ENCODE measurements around the gene HIVEP3.

HIVEP3 gene

DNA sequence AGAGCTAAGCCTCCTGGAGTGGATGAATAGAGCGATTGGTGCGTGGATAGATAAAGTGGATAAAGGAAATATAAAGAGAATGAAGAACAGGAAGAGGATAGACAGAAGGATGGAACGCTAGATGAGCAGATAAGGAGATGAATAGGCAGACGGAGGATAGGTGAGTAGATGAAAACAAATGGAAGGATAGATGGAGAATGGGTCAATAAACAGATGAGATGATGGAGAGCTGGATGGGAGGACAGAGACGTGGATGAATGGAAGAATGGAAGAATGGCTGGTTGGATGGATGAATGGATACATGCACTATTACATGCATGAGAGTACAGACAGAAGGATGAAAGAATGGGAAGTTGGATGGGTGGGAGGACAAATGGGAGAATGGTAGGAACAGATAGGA, 399.1 kb downstream of the HIVEP3 start:
- Histone ChIP-seq H2BK5ac (ENCODE audit: low read length) (no peak overlapping the region), H2BK120ac (ENCODE audit: low read depth, low read length) (no peak overlapping the region), H3K9ac (ENCODE audit: low read length) (no peak overlapping the region), H4K8ac (ENCODE audit: low read depth, low read length) (no peak overlapping the region), H3K36me3 (ENCODE audit: control insufficient read depth, insufficient read depth, low read length) (no peaks in the 10 kb centered on the region), H3K56ac (ENCODE audit: low read length) (no peak overlapping the region), H3K79me2 (ENCODE audit: control insufficient read depth, insufficient read depth, low read length) (no peaks in the 10 kb centered on the region), H2AK5ac (ENCODE audit: low read length) (no peak overlapping the region), H3K27me3 (ENCODE audit: insufficient read depth, low read length, poor library complexity) (no peaks in the 10 kb centered on the region), H3K4me1 (ENCODE audit: control insufficient read depth, low read depth, low read length) (peaks cover 9% of the 10 kb centered on the region), H3K79me1 (ENCODE audit: low read length) (no peaks in the 10 kb centered on the region), H3K23ac (ENCODE audit: low read length) (no peak overlapping the region), H2BK15ac (replicated peaks; ENCODE audit: low read depth) (no peak overlapping the region), H3K27ac (ENCODE audit: low read depth, low read length) (no peak overlapping the region), H4K5ac (ENCODE audit: low read length) (no peak overlapping the region), H3K4me3 (ENCODE audit: low read length) (no peak overlapping the region), H3K18ac (ENCODE audit: low read length) (no peak overlapping the region), H3K4me2 (ENCODE audit: low read length) (no peak overlapping the region), H3K4ac (ENCODE audit: low read depth, low read length) (no peak overlapping the region)
- WGBS (ENCODE audit: extremely low coverage, insufficient coverage, low lambda C conversion rate): 100% methylated on average over 3 of the region's 5 CpGs
- no peak for DNase-seq

DNA sequence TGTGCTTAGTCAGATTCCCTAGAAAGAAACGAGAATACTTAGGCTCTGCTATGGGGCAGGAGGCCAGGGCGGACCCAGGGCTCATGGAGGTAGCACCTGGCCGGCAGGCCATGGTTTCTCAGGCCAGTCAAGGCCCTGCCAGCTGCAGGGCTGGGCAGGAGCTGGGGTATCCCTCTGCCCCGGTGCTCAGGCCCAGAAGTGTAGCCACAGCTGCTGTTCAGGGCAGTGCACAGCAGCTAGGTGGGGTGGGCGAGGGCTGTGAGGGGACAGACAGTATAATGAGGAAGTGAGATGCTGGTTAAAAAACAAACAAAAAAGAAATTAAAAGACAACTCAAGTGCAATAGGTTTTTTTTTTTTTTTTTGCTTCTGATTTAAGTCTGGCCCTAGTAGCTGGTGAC, 400.3 kb downstream of the HIVEP3 start:
- H3K27me3 ChIP-seq (ENCODE audit: insufficient read depth, low read length, poor library complexity): no peaks in the 10 kb centered on the region
- WGBS (ENCODE audit: extremely low coverage, insufficient coverage, low lambda C conversion rate): no CpG with 5 or more reads among the region's 5 CpGs
- H3K56ac ChIP-seq (ENCODE audit: low read length): no peak overlapping the region
- no peak overlapping the region for H3K27ac ChIP-seq (ENCODE audit: low read depth, low read length)
- H3K79me2 ChIP-seq (ENCODE audit: control insufficient read depth, insufficient read depth, low read length): no peaks in the 10 kb centered on the region
- no peaks in the 10 kb centered on the region for H3K79me1 ChIP-seq (ENCODE audit: low read length)
- no peak overlapping the region for H3K23ac ChIP-seq (ENCODE audit: low read length)
- no peak overlapping the region for H2AK5ac ChIP-seq (ENCODE audit: low read length)
- H4K8ac ChIP-seq (ENCODE audit: low read depth, low read length): no peak overlapping the region
- H3K18ac ChIP-seq (ENCODE audit: low read length): no peak overlapping the region
- no peaks in the 10 kb centered on the region for H3K36me3 ChIP-seq (ENCODE audit: control insufficient read depth, insufficient read depth, low read length)
- no peak overlapping the region for H2BK5ac ChIP-seq (ENCODE audit: low read length)
- no peak overlapping the region for H3K4me2 ChIP-seq (ENCODE audit: low read length)
- H2BK15ac ChIP-seq (replicated peaks; ENCODE audit: low read depth): no peak overlapping the region
- H3K4me1 ChIP-seq (ENCODE audit: control insufficient read depth, low read depth, low read length): peaks cover 9% of the 10 kb centered on the region
- no peak for DNase-seq
- H4K5ac ChIP-seq (ENCODE audit: low read length): no peak overlapping the region
- H3K4ac ChIP-seq (ENCODE audit: low read depth, low read length): no peak overlapping the region
- no peak overlapping the region for H3K4me3 ChIP-seq (ENCODE audit: low read length)
- H3K9ac ChIP-seq (ENCODE audit: low read length): no peak overlapping the region
- H2BK120ac ChIP-seq (ENCODE audit: low read depth, low read length): no peak overlapping the region

DNA sequence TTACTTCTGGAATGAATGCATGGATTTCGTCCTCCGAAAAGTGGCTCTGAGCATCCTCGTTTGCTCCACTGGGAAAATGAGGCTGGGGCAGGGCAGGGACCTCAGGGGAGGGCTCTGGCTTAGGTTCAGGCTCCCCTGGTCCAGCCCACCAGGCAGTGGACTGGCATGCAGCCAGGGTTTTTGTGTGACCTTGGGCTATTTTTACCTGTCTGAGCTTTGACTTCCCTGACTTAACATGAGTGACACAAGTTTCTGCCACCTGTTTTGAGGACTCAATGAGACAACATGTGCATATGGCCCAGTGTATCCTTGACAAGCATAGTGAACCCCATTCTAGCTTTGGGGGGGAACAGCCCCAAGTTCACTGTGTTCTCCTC, 401.7 kb downstream of the HIVEP3 start:
- H3K27ac ChIP-seq (ENCODE audit: low read depth, low read length): no peak overlapping the region
- no peak overlapping the region for H4K5ac ChIP-seq (ENCODE audit: low read length)
- H2BK5ac ChIP-seq (ENCODE audit: low read length): no peak overlapping the region
- peaks cover 8% of the 10 kb centered on the region for H3K4me1 ChIP-seq (ENCODE audit: control insufficient read depth, low read depth, low read length)
- no peak for DNase-seq
- H3K36me3 ChIP-seq (ENCODE audit: control insufficient read depth, insufficient read depth, low read length): no peaks in the 10 kb centered on the region
- no peak overlapping the region for H3K9ac ChIP-seq (ENCODE audit: low read length)
- no peak overlapping the region for H3K56ac ChIP-seq (ENCODE audit: low read length)
- no peak overlapping the region for H3K23ac ChIP-seq (ENCODE audit: low read length)
- H3K4ac ChIP-seq (ENCODE audit: low read depth, low read length): no peak overlapping the region
- no peak overlapping the region for H2AK5ac ChIP-seq (ENCODE audit: low read length)
- no peak overlapping the region for H3K4me3 ChIP-seq (ENCODE audit: low read length)
- no peaks in the 10 kb centered on the region for H3K79me1 ChIP-seq (ENCODE audit: low read length)
- H3K18ac ChIP-seq (ENCODE audit: low read length): no peak overlapping the region
- H3K4me2 ChIP-seq (ENCODE audit: low read length): no peak overlapping the region
- H3K79me2 ChIP-seq (ENCODE audit: control insufficient read depth, insufficient read depth, low read length): no peaks in the 10 kb centered on the region
- H2BK120ac ChIP-seq (ENCODE audit: low read depth, low read length): no peak overlapping the region
- no CpG with 5 or more reads among the region's 3 CpGs for WGBS (ENCODE audit: extremely low coverage, insufficient coverage, low lambda C conversion rate)
- no peak overlapping the region for H2BK15ac ChIP-seq (replicated peaks; ENCODE audit: low read depth)
- no peaks in the 10 kb centered on the region for H3K27me3 ChIP-seq (ENCODE audit: insufficient read depth, low read length, poor library complexity)
- no peak overlapping the region for H4K8ac ChIP-seq (ENCODE audit: low read depth, low read length)

DNA sequence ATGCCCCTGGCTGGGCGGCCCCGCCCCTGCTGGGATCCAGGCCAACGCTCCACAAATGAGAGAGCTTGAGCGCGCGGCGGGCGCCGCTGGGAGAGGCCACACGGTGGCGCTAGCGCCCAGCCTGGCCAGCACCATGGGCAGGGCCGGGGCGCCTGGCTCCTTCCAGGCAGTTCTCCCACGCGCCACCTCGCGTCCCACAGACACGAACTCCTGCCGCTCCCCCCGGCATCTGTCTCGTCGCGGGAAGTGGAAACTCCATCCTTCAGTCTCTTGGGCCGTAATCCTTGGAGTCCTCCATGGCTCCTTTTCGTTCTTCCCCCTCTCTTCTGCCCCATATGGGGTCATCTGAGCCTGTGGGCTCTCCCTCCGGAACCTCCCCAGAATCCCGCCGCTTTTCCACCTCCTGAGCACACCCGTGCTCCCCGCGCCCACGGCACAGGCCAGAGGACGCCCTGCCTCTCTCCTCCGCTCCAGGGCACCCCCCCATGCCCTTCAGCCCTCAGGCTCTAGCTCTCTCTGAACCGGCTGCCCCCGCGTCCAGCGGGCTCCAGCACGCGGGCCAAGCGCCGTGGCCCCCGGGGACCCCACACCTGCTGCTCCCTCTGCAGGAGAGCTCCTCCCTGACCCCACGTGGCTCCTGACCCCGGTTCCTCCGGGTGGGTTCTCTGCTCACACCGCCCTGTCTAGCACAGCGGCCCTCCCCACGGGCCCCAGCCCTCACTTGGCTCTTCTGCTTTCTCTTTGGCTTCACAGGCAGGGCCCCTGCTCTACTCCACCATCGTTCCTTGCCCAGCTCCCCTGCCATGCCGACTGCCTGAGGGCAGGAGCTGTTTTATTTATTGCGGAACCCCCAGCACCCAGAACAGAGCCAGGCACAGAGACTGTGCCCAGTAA, 402.3 kb downstream of the HIVEP3 start:
- Histone ChIP-seq H2BK5ac (ENCODE audit: low read length) (no peak overlapping the region), H4K5ac (ENCODE audit: low read length) (no peak overlapping the region), H3K4me1 (ENCODE audit: control insufficient read depth, low read depth, low read length) (peaks cover 4% of the 10 kb centered on the region), H3K9ac (ENCODE audit: low read length) (peak overlapping the region; percentile 69), H2BK15ac (replicated peaks; ENCODE audit: low read depth) (no peak overlapping the region), H3K27ac (ENCODE audit: low read depth, low read length) (no peak overlapping the region), H3K79me2 (ENCODE audit: control insufficient read depth, insufficient read depth, low read length) (no peaks in the 10 kb centered on the region), H3K27me3 (ENCODE audit: insufficient read depth, low read length, poor library complexity) (no peaks in the 10 kb centered on the region), H3K4me2 (ENCODE audit: low read length) (peak overlapping the region; percentile 84), H3K23ac (ENCODE audit: low read length) (no peak overlapping the region), H3K4me3 (ENCODE audit: low read length) (no peak overlapping the region), H3K56ac (ENCODE audit: low read length) (peak overlapping the region; percentile 87), H3K36me3 (ENCODE audit: control insufficient read depth, insufficient read depth, low read length) (no peaks in the 10 kb centered on the region), H3K4ac (ENCODE audit: low read depth, low read length) (peak overlapping the region; percentile 28), H2AK5ac (ENCODE audit: low read length) (no peak overlapping the region), H3K18ac (ENCODE audit: low read length) (no peak overlapping the region), H2BK120ac (ENCODE audit: low read depth, low read length) (no peak overlapping the region), H4K8ac (ENCODE audit: low read depth, low read length) (no peak overlapping the region), H3K79me1 (ENCODE audit: low read length) (no peaks in the 10 kb centered on the region)
- DNase-seq: peak; percentile 89
- WGBS (ENCODE audit: extremely low coverage, insufficient coverage, low lambda C conversion rate): no CpG with 5 or more reads among the region's 53 CpGs

DNA sequence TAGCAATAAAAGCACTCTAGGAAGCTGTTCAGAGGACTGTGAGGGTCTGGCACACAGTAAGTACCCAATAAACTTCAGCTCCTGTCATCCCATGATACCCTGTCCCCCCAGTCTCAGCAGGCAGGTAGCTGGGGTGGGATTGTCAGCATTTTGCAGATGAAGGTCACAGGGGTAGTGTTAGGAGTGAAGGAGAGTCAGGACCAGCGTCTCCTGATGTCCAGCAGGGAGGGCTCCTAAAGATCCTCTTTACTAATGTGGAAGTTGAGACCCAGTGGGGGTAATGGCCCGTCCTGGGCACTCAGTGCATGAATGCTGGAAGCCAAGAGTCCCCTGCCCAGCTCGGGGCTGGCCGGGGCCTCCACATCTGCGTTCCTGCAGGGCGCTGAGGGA, 402.9 kb downstream of the HIVEP3 start:
- DNase-seq: no peak
- peaks cover 4% of the 10 kb centered on the region for H3K4me1 ChIP-seq (ENCODE audit: control insufficient read depth, low read depth, low read length)
- H4K5ac ChIP-seq (ENCODE audit: low read length): peak overlapping the region; percentile 17
- H3K4ac ChIP-seq (ENCODE audit: low read depth, low read length): no peak overlapping the region
- no peaks in the 10 kb centered on the region for H3K27me3 ChIP-seq (ENCODE audit: insufficient read depth, low read length, poor library complexity)
- H3K9ac ChIP-seq (ENCODE audit: low read length): peak overlapping the region; percentile 44
- H3K79me2 ChIP-seq (ENCODE audit: control insufficient read depth, insufficient read depth, low read length): no peaks in the 10 kb centered on the region
- H3K23ac ChIP-seq (ENCODE audit: low read length): no peak overlapping the region
- H3K79me1 ChIP-seq (ENCODE audit: low read length): no peaks in the 10 kb centered on the region
- WGBS (ENCODE audit: extremely low coverage, insufficient coverage, low lambda C conversion rate): no CpG with 5 or more reads among the region's 6 CpGs
- H2AK5ac ChIP-seq (ENCODE audit: low read length): peak overlapping the region; percentile 44
- H3K18ac ChIP-seq (ENCODE audit: low read length): no peak overlapping the region
- H2BK15ac ChIP-seq (replicated peaks; ENCODE audit: low read depth): no peak overlapping the region
- H3K27ac ChIP-seq (ENCODE audit: low read depth, low read length): no peak overlapping the region
- H2BK120ac ChIP-seq (ENCODE audit: low read depth, low read length): no peak overlapping the region
- H3K4me3 ChIP-seq (ENCODE audit: low read length): no peak overlapping the region
- no peaks in the 10 kb centered on the region for H3K36me3 ChIP-seq (ENCODE audit: control insufficient read depth, insufficient read depth, low read length)
- no peak overlapping the region for H3K4me2 ChIP-seq (ENCODE audit: low read length)
- H4K8ac ChIP-seq (ENCODE audit: low read depth, low read length): no peak overlapping the region
- H2BK5ac ChIP-seq (ENCODE audit: low read length): no peak overlapping the region
- peak overlapping the region; percentile 74 for H3K56ac ChIP-seq (ENCODE audit: low read length)
